Liver (tissue), 9 donors: ENCODE results near the gene PM20D2. TPM values are rescaled to one million over a fixed set of nuclear protein-coding genes. Genes with fewer than 3 reads are reported as not detected.

Experiments used
- DNase-seq: peaks from one replicate; pipeline ENCODE4 v3.0.0-alpha.2; 2017; ENCODE audit warnings: low spot score
- H3K27ac ChIP-seq, 2 donors: one replicate each; pipeline ENCODE4 v1.7.0; 2013; ENCODE audit warnings: inconsistent platforms in 2 of 2, low read length in 2 of 2, control low read depth in 1 of 2, low read depth in 1 of 2, mild to moderate bottlenecking in 1 of 2
- H3K27me3 ChIP-seq, 4 donors: one replicate each; pipeline versions ENCODE4 v1.6.1 to v1.7.0; 2013; ENCODE audit warnings: low read length in 3 of 4, inconsistent platforms in 1 of 4, mild to moderate bottlenecking in 1 of 4, moderate library complexity in 1 of 4; ENCODE audit not compliant: control insufficient read depth in 4 of 4, insufficient read depth in 4 of 4
- H3K36me3 ChIP-seq, 4 donors: one replicate each; pipeline versions ENCODE4 v1.6.1 to v1.7.0; 2013; ENCODE audit warnings: low read length in 3 of 4, mild to moderate bottlenecking in 3 of 4, low read depth in 1 of 4, moderate library complexity in 1 of 4; ENCODE audit not compliant: control insufficient read depth in 4 of 4, insufficient read depth in 3 of 4
- H3K4me1 ChIP-seq, 4 donors: one replicate each; pipeline versions ENCODE4 v1.6.1 to v1.7.0; 2013; ENCODE audit warnings: low read length in 3 of 4, mild to moderate bottlenecking in 3 of 4, moderate library complexity in 1 of 4; ENCODE audit not compliant: control insufficient read depth in 4 of 4, insufficient read depth in 4 of 4
- H3K4me3 ChIP-seq, 3 donors: one replicate each; pipeline versions ENCODE4 v1.6.1 to v1.7.0; 2013; ENCODE audit warnings: low read length in 3 of 3, control low read depth in 1 of 3, low read depth in 1 of 3, mild to moderate bottlenecking in 1 of 3
- H3K9ac ChIP-seq, 2 donors: one replicate each; pipeline ENCODE4 v1.7.0; 2013; ENCODE audit warnings: low read length in 2 of 2, mild to moderate bottlenecking in 2 of 2, moderate library complexity in 2 of 2, control low read depth in 1 of 2, low read depth in 1 of 2
- H3K9me3 ChIP-seq, 4 donors: one replicate each; pipeline versions ENCODE4 v1.6.1 to v1.7.0; 2013; ENCODE audit warnings: low read length in 3 of 4; ENCODE audit not compliant: control insufficient read depth in 4 of 4
- ATF3 ChIP-seq: IDR thresholded peaks from 2 replicates; pipeline ENCODE4 v1.6.1; 2016; ENCODE audit warnings: antibody characterized with exemption
- CTCF ChIP-seq: fragments of 150-350 bp; IDR thresholded peaks from 2 replicates; pipeline ENCODE4 v1.5.1; 2017; ENCODE audit warnings: improper control_type of control experiment, low read depth, low read length; ENCODE audit not compliant: missing input control
- EGR1 ChIP-seq, 2 donors: IDR thresholded peaks; 2 replicates each; pipeline ENCODE4 v1.6.1; 2016 to 2018; ENCODE audit warnings: antibody characterized with exemption in 2 of 2, low read depth in 2 of 2
- FOXA1 ChIP-seq: IDR thresholded peaks from 2 replicates; pipeline ENCODE4 v1.6.1; 2016; ENCODE audit warnings: antibody characterized with exemption
- FOXA2 ChIP-seq: IDR thresholded peaks from 2 replicates; pipeline ENCODE4 v1.6.1; 2016; ENCODE audit warnings: antibody characterized with exemption
- GABPA ChIP-seq, 2 donors: IDR thresholded peaks in 1 of 2; conservative IDR thresholded peaks in 1 of 2; 2 replicates each; pipeline ENCODE4 v1.6.1; 2016; ENCODE audit warnings: antibody characterized with exemption in 2 of 2, mild to moderate bottlenecking in 1 of 2, moderate library complexity in 1 of 2
- HNF4A ChIP-seq, 2 donors: conservative IDR thresholded peaks; 2 replicates each; pipeline ENCODE4 v1.6.1; 2016; ENCODE audit warnings: antibody characterized with exemption in 2 of 2, mild to moderate bottlenecking in 2 of 2
- HNF4G ChIP-seq: IDR thresholded peaks from 2 replicates; pipeline ENCODE4 v1.6.1; 2016; ENCODE audit warnings: antibody characterized with exemption
- JUND ChIP-seq, 2 donors: IDR thresholded peaks; 2 replicates each; pipeline ENCODE4 v1.6.1; 2016; ENCODE audit warnings: antibody characterized with exemption in 2 of 2
- MAX ChIP-seq: IDR thresholded peaks from 2 replicates; pipeline ENCODE4 v1.6.1; 2016; ENCODE audit warnings: antibody characterized with exemption
- RAD21 ChIP-seq, 2 donors: IDR thresholded peaks; 2 replicates each; pipeline ENCODE4 v1.6.1; 2016; ENCODE audit warnings: antibody characterized with exemption in 2 of 2, mild to moderate bottlenecking in 2 of 2
- REST ChIP-seq: IDR thresholded peaks from 2 replicates; pipeline ENCODE4 v1.6.1; 2016; ENCODE audit warnings: antibody characterized with exemption, mild to moderate bottlenecking
- RXRA ChIP-seq, 2 donors: IDR thresholded peaks; 2 replicates each; pipeline ENCODE4 v1.6.1; 2017 to 2018; ENCODE audit warnings: antibody characterized with exemption in 2 of 2, mild to moderate bottlenecking in 1 of 2
- TAF1 ChIP-seq: conservative IDR thresholded peaks from 2 replicates; pipeline ENCODE4 v1.6.1; 2016; ENCODE audit warnings: antibody characterized with exemption, mild to moderate bottlenecking
- ZBTB33 ChIP-seq: IDR thresholded peaks from 2 replicates; pipeline ENCODE4 v1.6.1; 2016; ENCODE audit warnings: antibody characterized with exemption
- WGBS: extraction: QIAGEN DNeasy Blood & Tissue Kit; methylation state at CpG from one replicate; pipeline ENCODE4 v1.1.7; 2013; 5-methylcytosine and 5-hydroxymethylcytosine counted together
- polyA plus RNA-seq, 2 donors: library from polyadenylated mRNA; stranded (reverse) in 1 of 2; unstranded in 1 of 2; fragments of 200-250 nt in 1 of 2; fragments of >200 nt in 1 of 2; fragmentation: Nextera tagmentation in 1 of 2; extraction: Ambion mirVana in 1 of 2; gene quantifications; one replicate each; pipeline versions ENCODE4 v1.2.1 to v1.2.3, GENCODE V29; 2013 to 2015
- total RNA-seq, 2 donors: library from RNA; depleted of rRNA; stranded (reverse); fragments of >200 nt; gene quantifications; one replicate each; pipeline ENCODE4 v1.2.3, GENCODE V29; 2014
- donor health status: healthy.
- donor health status: healthy.
- donor health status: healthy.
- donor health status: healthy.
- donor health status: healthy.

The PM20D2 gene
- total and polyA plus RNA-seq, 4 donors = 1.7 to 12.4 (median 4.5) TPM

GRCh38 chr6:89186762-89187161 lies 40.9 kb downstream of the PM20D2 start:
- Histone ChIP-seq H3K27ac (no peak overlapping the region), H3K9me3 (no peaks in the 10 kb centered on the region), H3K4me1 (peaks cover 0 to 9% (median 5%) of the 10 kb centered on the region in 4 donors), H3K9ac (no peak overlapping the region), H3K27me3 (no peaks in the 10 kb centered on the region), H3K36me3 (no peaks in the 10 kb centered on the region), H3K4me3 (no peak overlapping the region)
- DNase-seq = no peak
- TF ChIP-seq EGR1 (IDR thresholded peaks at IDR 0.05; ENCODE audit: low read depth in 2 of 2) (no peak), CTCF (no peak), FOXA2 (no peak), RXRA (IDR thresholded peaks at IDR 0.05) (no peak), GABPA (IDR thresholded peaks at IDR 0.05 in 1 of 2, conservative IDR thresholded peaks at IDR 0.05 in 1 of 2) (no peak), RAD21 (IDR thresholded peaks at IDR 0.05) (no peak), REST (no peak), FOXA1 (no peak)
- 92% methylated on average over 2 of the region's 2 CpGs for WGBS

GRCh38 chr6:89187504-89187903 lies 41.6 kb downstream of the PM20D2 start:
- WGBS = 95% methylated on average over 5 of the region's 5 CpGs
- Histone ChIP-seq H3K9ac (no peak overlapping the region), H3K4me3 (no peak overlapping the region), H3K9me3 (no peaks in the 10 kb centered on the region), H3K36me3 (no peaks in the 10 kb centered on the region), H3K27me3 (no peaks in the 10 kb centered on the region), H3K4me1 (peaks cover 0 to 9% (median 5%) of the 10 kb centered on the region in 4 donors), H3K27ac (no peak overlapping the region)
- TF ChIP-seq ATF3 (no peak), JUND (IDR thresholded peaks at IDR 0.05) (no peak), HNF4G (no peak), FOXA1 (no peak), TAF1 (no peak), GABPA (IDR thresholded peaks at IDR 0.05 in 1 of 2, conservative IDR thresholded peaks at IDR 0.05 in 1 of 2) (no peak), MAX (no peak), CTCF (no peak), ZBTB33 (no peak), HNF4A (conservative IDR thresholded peaks at IDR 0.05) (no peak), EGR1 (IDR thresholded peaks at IDR 0.05; ENCODE audit: low read depth in 2 of 2) (no peak), RAD21 (IDR thresholded peaks at IDR 0.05) (no peak)
- DNase-seq = no peak
